ENCODE measurements around the gene BIRC2.

DNA sequence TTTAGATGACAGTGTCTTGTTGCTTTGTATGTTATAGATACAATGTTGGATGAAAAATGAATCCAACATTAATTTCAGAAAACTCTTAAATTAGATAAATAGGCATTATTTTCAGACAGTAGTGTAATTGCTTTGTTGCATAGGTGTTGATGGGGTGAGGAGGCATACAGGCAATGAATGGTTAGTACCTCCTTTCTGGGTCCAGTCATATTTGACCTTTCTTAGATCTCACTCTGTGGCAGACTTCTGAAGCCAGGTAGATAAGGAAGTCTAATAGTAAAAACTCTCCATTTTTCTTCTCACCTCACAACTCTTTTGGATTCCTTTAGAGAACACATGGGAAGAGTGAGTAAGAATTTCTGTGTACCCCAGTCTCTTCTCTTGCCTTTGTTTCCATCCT, 31.8 kb downstream of the BIRC2 start:
- TF ChIP-seq EZH2 (IDR thresholded peaks at IDR 0.05; ENCODE audit: borderline replicate concordance, low read depth, low read length, poor library complexity, severe bottlenecking) = no peak
- TF ChIP-seq, protein P1, sequence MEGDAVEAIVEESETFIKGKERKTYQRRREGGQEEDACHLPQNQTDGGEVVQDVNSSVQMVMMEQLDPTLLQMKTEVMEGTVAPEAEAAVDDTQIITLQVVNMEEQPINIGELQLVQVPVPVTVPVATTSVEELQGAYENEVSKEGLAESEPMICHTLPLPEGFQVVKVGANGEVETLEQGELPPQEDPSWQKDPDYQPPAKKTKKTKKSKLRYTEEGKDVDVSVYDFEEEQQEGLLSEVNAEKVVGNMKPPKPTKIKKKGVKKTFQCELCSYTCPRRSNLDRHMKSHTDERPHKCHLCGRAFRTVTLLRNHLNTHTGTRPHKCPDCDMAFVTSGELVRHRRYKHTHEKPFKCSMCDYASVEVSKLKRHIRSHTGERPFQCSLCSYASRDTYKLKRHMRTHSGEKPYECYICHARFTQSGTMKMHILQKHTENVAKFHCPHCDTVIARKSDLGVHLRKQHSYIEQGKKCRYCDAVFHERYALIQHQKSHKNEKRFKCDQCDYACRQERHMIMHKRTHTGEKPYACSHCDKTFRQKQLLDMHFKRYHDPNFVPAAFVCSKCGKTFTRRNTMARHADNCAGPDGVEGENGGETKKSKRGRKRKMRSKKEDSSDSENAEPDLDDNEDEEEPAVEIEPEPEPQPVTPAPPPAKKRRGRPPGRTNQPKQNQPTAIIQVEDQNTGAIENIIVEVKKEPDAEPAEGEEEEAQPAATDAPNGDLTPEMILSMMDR (conservative IDR thresholded peaks at IDR 0.05; ENCODE audit: low read depth, low read length) = no peak
